Activated T-helper 1 cell treated with anti-CD3 and anti-CD28 coated beads, Interleukin-2, amount 50 U/mL, for 16 hours (primary cell): ENCODE measurements around the gene CYP3A7.
"Not testable (repeated sequence)": the region's sequence is repeated elsewhere in the genome, so short reads cannot be mapped to it uniquely, and the experiment has no call there.

Experiments
- DNase-seq, 2 donors: peaks; one replicate each; pipeline ENCODE4 v3.0.0-alpha.2; 2020; ENCODE audit warnings: low read depth in 1 of 2, low spot score in 1 of 2

The CYP3A7 gene

DNA sequence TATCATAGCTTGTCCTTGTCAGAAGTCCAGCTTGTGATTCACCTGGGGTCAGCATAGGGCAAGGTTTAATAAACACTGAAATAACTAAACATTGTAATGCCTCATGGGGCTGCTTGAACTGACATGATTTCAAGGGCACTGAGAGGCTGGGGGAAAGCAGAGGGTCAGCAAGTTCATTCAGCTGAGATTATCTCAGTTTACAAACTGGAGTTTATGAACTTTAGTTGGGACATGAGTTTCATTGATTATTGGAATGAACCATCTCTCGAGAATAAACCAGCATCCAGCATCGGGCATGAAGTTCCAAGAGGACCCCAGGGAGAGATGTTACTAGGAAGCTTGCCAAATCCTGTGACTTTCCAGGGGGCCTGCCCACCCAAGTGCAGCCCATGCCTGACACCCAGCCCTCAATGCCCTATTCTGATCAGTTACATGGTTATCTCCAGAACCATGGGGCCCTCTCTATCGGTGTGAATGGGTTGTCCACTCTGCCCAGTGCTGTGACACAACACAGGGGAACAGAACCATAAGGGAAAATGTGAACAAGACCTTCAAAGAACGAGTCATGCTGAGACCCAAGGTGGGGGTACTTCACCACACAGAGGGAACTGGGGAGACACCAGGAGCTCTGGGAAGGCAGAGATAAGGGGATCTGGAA, 7.9 kb upstream of the CYP3A7 start:
- no peak for DNase-seq

DNA sequence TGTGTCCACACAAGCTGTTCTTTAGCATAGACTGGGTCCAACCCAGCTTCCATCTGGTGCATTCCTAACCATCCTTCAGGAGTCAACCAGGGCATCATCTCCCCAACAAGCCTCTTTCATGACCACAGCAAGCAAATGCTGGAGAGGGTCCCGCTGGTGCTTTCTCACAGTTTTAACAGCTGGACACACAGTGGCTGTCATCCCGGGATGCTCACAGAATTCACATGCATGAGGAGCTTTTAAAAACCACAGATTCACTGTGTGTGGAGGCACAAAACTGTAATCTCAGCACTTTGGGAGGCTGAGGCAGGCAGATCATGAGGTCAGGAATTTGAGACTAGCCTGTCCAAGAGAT, 6.4 kb upstream of the CYP3A7 start:
- no peak for DNase-seq

DNA sequence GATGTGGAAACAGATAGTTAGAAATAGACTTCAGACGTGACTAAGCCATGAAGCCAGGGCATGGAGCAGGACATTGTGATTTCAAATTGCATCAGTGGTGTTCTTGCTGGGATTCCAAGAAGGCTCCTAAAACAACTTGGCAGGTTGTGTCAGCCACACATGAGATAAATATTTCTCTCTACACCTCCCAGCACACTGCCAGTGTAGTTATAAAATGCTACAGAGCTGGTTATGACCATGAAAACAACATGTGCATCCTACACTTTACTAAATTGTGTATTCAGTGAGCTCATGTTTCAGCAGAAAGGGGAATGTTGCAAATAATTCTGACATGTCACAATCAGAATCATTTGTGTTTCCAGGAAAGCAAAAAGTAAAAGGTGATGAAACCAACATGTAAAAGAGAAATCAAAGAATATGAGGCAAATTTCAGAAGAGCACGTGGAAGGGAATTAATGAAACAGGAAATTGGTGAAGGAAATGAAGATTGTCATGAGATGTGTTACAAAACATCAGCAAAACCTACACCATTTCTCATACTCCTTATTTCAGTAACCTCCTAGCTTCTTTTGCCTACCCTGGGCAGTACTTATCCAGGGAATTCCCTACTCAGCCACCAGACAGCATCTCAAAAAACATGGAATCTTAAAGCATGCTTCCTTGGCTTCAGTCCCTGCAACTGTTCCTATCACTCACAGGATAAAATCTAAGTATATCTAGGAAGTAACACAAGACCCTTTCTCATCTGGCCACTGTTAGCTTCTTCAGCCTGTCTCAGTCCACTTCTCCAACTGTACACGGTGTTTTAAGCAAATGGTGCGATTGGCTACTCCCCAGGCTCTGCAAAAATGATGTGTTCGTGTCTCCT, 5.8 kb upstream of the CYP3A7 start:
- DNase-seq, result no peak

DNA sequence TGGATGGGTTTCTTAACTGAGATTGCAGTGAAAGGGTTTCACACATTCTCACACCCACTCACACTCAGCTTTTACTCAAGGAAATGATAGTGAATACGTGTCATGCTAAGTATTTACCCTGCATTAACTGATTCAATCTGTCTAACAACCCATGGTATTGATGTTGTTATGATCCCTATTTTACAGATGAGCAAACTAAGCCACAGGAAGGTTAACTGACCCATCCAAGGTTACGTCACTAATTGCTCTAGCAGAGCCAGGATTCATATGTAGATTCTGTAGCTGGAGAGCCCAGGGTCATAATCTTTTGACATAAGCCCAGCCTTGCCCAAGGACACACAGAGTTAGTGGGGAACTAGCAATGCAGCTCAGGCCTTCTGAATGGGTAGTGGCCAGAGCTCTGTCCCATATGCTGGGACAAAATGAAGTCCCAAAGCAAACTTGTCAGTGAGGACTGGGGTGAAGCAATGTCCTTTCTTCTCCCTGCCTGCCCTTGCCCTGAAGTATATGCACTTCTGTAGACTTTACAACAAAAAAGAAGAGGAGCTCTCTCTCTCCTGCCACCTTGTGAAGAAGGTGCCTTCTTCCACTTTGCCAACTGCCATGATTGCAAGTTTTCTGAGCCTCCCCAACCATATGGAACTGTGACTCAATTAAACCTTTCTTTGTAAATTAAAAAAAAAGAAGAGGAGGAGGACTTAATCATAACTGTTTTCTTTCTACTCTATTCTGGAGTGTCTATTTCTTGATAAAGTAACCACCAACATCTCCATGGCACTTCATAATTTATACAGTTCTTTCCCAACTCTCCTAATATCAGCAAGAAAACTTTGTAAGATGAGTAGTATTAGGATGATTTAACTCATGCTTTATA, 4.9 kb upstream of the CYP3A7 start:
- no peak for DNase-seq

- no peak for DNase-seq
Observed at GRCh38 chr7:99737726-99738125, 2.7 kb upstream of the CYP3A7 start.

GRCh38 chr7:99736667-99737066, 1.7 kb upstream of the CYP3A7 start:
- not testable (repeated sequence) for DNase-seq

DNA sequence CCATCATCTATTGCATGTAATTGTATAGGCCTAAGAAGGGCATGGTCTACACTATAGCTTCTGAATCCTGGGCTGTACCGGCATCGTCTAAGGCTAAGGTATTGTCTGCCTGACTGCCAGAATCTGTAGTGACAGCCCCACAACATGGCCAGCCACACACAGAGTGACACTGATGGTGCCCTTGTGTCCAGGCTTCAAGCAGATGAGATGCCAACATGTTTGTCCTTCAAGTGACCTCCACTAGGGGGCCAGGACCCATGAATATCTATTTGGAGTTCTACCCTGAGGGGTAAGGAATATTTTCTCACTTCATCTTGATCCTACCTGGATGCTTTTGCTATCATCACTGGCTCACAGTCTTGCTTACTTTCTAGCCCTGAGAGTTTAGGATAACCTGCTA, 1.5 kb downstream of the CYP3A7 start:
- DNase-seq, result no peak

DNA sequence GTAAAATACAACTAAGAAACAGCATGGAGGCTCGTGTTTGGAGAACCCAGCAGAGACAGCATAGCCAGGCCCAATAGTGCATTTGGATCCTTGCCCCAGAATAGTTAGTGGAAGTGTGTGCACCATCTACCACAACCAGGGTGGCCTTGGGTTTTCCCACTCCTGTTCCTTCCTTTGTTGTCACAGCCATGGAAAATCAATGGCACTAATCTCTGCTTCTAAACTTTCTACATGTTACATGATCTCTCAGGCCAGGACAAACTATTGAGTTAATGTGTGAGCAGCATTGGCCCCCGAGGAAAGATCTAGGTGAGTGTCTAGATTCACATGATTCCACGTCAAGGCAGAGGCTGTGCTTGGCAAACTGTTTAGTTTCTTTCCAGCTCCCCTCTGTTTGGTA, 2.0 kb downstream of the CYP3A7 start:
- no peak for DNase-seq

DNA sequence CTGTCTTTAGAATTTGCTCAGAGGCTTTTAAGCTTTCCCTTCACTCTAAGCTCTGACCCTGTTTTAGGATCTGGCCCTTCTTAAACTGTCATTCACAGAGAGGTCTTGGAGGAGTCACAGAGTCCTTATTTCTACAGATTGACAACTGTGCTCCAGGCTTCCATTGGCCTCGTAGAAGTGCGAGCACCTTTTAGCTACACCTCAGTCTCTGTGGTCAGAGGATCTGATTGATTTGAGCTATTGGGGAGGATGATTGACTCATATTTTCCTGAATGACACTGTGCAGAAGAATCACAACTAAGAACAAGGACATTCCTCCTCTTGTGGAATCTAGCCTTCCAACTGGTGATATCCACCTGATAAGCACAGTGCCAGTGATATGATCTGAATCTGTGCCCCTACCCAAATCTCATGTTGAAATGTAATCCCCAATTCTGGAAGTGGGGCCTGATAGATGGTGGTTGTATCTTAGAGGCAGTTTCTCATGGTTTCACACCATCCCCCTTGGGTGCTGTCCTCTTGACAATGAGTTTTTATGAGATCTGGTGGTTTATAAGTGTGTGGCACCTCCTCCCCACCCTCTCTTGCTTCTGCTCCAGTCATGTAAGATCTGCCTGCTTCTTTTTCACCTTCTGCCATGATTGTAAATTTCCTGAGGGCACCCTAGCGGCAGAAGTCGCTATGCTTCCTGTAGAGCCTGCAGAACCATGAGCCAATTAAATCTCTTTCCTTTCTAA, 3.2 kb downstream of the CYP3A7 start:
- no peak for DNase-seq

- DNase-seq, result no peak
Observed at GRCh38 chr7:99730992-99731391, 4.0 kb downstream of the CYP3A7 start.

DNA sequence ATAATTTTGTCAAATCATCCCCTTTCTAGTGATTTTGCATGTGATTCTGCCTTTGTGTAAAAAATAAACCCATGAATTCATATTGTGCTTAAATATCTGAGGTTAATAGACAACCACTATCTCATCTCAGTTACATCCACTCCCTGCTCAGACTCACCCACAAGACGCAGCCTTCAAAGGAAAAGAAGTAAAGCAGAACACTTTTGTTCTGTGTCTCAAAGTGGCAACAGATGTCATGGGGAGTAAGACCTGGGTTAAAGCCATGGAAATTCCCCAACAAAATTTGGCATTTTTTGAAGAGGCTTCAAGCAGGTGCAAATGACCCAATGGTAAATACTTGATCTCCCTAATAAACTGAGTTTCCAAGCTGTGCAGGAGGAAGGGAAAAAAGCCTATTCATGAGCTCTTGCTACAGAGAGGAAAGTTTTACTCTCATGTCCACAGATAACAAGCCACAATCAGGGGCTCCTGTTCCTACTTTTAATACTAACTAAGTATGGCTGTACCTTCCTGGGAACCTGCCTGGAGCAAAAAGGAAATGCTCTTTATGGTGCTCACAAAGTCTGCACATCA, 4.7 kb downstream of the CYP3A7 start:
- no peak for DNase-seq

- DNase-seq, result no peak
Observed at GRCh38 chr7:99729486-99730237, 5.3 kb downstream of the CYP3A7 start.

DNA sequence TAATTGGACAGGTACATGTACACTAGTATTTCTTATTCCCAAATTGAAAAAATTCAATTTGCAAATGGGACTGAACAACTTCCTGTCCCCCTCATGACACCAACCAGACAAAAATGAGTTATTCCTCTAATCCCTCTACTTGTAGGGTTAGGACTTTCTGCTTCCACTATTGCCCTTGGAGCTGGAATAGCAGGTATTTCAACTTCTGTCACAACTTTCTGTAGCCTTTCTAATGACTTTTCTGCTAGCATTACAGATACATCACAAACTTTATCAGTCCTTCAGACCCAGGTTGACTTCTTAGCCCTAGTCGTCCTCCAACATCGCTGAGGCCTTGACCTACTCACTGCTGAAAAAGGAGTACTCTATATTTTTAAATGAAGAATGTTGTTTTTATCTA, 6.4 kb downstream of the CYP3A7 start:
- no peak for DNase-seq

- not testable (repeated sequence) for DNase-seq
Observed at GRCh38 chr7:99723201-99723600, 11.8 kb downstream of the CYP3A7 start.

DNA sequence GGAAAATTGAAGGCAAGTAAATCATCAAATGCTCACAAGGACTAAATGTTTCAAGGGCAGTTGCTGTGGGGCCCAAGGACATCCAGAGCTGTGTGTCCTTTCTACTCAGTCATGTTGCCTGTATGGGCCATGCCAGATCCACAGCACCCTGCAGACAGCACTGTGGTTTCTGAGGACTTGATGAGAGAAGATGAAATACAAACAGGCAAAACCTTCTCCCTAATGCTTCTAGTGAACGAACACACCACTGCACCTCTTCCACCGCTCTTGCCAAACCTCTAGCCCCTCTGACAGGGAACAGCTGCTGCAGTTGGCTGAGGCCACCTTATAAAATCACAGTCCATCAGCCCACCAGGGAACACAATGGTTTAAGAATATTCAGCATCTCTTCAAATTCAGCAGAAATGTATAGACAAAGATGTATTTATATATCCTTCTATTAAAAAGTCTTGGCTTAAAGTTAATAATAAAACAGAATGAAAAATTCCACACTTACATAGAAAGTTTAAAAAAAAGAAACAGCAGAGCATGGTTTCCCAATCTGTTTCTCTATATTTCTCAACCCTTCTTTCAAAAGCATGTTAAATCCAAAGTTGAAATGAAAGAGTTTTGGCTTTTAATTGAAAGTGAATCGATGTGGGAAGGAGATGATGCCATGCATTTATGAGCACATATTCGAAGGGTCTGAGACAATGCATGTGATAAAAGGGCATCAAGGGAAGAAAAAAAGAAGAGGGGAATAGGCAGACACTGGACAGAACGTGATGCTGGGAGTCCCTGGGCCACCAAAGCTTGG, 14.0 kb downstream of the CYP3A7 start:
- DNase-seq, result no peak

DNA sequence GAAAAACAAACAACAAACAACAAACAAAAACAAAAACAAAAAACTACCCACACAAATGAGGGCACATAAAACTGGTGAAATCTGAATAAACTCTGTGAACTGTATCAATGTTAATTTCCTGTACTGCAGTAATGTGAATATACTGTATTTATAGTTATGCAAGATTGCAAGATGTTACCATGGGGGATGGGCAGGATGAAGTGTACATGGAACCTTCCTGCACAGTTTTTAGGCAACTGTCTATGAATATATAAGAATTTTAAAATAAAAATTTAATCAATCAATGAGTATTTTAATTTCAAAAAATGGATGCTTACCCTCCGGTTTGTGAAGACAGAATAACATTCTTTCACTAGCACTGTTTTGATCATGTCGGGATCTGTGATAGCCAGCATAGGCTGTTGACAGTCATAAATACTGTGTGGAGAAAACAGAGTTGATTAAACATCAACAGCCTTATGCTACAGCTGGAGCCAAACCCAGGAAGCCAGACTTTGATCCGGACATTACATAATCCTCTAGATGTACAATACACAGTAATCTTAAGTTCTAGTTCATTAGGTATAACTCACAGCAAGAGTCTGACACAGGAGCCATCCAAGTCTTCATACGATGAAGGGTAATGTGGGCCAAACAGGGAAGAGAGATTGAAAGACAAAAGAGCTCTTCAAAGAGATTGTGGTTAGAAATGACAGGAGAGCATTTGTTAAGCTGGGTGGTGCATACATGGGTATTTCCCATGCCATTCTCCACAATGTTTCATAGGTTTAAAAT, 14.8 kb downstream of the CYP3A7 start:
- DNase-seq, result no peak

DNA sequence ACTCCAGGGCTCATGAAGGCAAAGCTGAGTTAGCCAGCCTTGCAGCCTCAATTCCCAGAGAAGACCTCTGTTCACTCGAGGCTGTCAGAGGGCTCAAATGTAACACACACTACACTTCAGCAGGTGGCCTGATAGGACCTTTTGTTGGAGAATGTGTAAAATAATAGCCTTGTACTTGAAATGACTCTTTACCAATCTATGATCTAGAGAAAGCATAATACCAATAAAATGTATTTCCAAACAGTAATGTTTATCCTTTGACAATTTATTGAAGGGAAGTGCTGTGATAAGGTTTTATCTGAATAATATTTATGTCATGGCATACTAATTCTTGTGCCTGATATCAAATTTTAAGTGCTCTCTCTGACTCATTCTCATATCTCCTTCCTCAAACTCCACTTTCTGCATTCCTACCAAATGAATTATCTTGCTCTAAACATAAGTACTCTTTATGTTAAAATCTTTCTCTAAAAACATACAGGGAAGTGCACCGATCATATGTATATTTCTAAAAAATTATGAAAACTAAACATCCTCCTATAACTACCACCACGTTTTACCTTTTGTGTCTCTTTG, 20.9 kb downstream of the CYP3A7 start:
- no peak for DNase-seq
